Measurements from ENCODE around the gene GRK4.

DNA sequence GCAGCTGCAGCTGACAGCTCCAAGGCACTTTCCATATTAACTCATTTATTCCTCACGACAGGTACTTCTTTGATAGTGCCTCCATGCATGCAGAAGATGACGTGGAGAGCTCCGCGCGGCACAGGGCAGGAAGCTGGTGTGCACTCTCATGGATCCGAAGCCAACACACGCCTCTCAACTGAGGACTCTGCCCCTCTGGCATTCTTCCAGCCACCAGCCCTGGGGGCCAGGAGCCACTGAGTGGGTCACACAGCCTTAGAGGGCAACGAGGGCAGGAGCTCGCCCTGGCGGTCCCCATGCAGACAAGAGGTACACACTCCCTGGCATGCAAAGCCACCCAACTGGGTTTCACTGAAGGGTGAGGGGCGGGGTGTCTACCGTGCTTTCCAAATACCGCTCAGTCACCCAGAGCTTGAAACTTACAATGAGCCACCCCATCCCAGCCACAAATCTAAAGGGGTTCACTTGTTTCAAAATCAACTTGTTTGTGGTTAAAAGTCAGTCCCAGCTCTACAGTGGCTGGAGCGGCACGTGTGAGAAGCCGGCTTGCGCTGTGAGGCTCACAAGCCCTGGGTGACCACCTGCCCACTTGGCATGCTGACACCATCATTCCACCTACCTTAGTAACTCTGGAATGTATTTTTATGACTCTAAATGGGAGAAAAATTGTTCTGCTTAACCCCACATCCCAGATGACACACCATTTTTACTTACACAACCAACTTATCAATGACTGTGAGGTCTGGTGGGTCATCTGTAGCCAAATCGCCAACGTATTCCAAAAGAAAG is 16.4 kb upstream of the GRK4 start:
- TF ChIP-seq POLR2A (IDR thresholded peaks at IDR 0.05) = no peak
- TF ChIP-seq, protein P1, sequence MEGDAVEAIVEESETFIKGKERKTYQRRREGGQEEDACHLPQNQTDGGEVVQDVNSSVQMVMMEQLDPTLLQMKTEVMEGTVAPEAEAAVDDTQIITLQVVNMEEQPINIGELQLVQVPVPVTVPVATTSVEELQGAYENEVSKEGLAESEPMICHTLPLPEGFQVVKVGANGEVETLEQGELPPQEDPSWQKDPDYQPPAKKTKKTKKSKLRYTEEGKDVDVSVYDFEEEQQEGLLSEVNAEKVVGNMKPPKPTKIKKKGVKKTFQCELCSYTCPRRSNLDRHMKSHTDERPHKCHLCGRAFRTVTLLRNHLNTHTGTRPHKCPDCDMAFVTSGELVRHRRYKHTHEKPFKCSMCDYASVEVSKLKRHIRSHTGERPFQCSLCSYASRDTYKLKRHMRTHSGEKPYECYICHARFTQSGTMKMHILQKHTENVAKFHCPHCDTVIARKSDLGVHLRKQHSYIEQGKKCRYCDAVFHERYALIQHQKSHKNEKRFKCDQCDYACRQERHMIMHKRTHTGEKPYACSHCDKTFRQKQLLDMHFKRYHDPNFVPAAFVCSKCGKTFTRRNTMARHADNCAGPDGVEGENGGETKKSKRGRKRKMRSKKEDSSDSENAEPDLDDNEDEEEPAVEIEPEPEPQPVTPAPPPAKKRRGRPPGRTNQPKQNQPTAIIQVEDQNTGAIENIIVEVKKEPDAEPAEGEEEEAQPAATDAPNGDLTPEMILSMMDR (IDR thresholded peaks at IDR 0.05) = no peak
